GM12892 (cell line): ENCODE data around the gene AQP2.

Experiments used
- DNase-seq: peaks from one replicate; pipeline ENCODE4 v3.0.0; 2011; ENCODE audit not compliant: insufficient read length
- FAIRE-seq: peaks from 2 replicates; lab custom pipeline; 2011; peaks lifted over from hg19 to GRCh38; lab: Jason Lieb, UNC
- POLR2A ChIP-seq: IDR thresholded peaks from 2 replicates; pipeline ENCODE4 v1.6.1; 2011; ENCODE audit warnings: low read depth, low read length, control low read depth
- POLR2AphosphoS5 ChIP-seq: IDR thresholded peaks from 2 replicates; pipeline ENCODE4 v1.6.1; 2011; ENCODE audit warnings: low read depth, low read length, control low read depth
- TAF1 ChIP-seq: IDR thresholded peaks from 2 replicates; pipeline ENCODE4 v1.6.1; 2011; ENCODE audit warnings: low read depth, mild to moderate bottlenecking, control low read depth, low read length, borderline replicate concordance

The AQP2 gene

GRCh38 chr12:49998453-49998852 is 47.9 kb downstream of the AQP2 start:
- no peak for FAIRE-seq
- no peak for TF ChIP-seq TAF1
- TF ChIP-seq POLR2AphosphoS5, result no peak
- TF ChIP-seq POLR2A, result no peak
- no peak for DNase-seq

DNA sequence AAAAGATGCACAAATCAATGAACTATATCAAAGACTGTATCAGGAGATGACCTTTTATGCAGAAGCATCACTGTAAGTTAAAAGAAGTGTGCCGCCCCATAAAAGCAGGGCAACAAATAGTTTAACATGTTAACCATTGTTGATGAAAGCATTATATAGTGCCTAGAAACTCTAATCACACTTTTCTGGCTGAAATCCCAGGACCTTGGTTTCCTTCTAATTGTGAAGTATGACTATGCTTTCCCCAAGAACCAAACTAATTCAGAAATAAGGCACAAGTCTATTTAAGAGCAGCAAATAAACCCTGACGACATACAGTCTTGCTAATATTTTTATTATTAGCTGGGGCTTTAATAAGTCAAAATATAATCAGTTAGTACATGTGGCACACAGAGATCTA is 53.1 kb downstream of the AQP2 start:
- DNase-seq, result no peak
- FAIRE-seq, result no peak
- TF ChIP-seq TAF1, result no peak
- TF ChIP-seq POLR2AphosphoS5, result no peak
- TF ChIP-seq POLR2A, result no peak

- no peak for FAIRE-seq
Observed at GRCh38 chr12:50004696-50005095, 54.2 kb downstream of the AQP2 start.

DNA sequence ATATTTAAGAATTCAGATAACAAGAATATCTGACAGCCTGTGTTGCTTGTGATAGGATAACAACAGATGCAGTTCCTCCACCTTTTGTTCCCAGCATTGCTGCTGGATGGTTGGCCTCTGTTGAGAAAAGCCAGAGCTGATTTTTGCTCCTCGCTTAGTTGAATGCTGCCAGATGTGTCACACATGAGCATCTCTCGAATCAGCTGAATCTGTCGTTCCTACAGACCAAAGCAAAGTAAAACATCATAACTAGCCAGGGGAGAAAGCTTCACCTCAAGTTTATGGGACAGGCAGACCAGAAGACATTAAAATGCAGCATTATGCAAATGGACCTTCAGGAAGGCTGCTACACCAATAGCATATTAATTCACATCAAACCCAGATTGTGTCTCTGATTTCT is 54.6 kb downstream of the AQP2 start:
- TF ChIP-seq POLR2A (no peak), POLR2AphosphoS5 (no peak), TAF1 (no peak)
- DNase-seq (no peak), FAIRE-seq (no peak)

More at GRCh38 chr12:50004696-50005095, 54.2 kb downstream of the AQP2 start:
- no peak for DNase-seq
- TF ChIP-seq POLR2AphosphoS5, result no peak
- TF ChIP-seq POLR2A, result no peak
- TF ChIP-seq TAF1, result no peak

GRCh38 chr12:50006280-50006679 is 55.7 kb downstream of the AQP2 start:
- no peak for DNase-seq
- TF ChIP-seq TAF1 (no peak), POLR2AphosphoS5 (no peak), POLR2A (no peak)
- peak; percentile 78 for FAIRE-seq

DNA sequence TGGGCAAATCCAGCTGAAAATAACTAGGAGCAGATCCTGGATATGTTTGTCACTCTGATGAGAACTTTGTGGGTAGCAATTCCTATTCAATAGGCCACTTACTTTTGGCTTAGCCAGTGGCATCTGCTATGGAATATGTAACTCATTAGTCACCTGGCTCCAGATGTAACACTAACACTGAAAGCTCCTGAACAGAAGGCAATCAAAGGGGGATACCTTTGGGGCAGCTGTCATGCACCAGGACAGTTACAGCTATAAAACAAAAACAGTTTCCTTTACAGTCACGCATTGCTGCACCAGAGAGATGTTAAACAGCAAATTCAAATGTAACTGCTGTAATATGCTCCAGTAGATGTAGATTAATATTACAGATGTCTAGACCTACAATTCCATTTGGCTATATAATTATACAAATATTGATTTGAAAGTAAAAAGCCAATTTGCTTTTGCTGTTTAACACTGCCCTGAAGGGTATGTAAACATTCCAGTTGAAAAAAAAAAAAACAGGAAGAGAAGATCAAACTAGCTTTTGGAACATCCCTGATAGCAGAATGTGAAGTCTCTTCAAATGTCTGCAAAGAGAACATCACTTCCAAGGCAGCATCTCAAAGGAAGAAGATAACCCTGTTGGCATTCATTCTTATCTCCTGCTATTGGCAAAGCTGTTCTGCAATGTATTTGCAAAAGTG is 56.4 kb downstream of the AQP2 start:
- DNase-seq, result no peak
- TF ChIP-seq POLR2A, result no peak
- TF ChIP-seq POLR2AphosphoS5, result no peak
- TF ChIP-seq TAF1, result no peak
- FAIRE-seq, result no peak
